HUES48 (cell line): ENCODE data around the gene SMYD3.

Experiments
- H3K27ac ChIP-seq: one replicate; pipeline ENCODE4 v1.7.0; 2013; ENCODE audit warnings: low read depth, low read length, inconsistent platforms
- H3K27me3 ChIP-seq: 2 replicates; pipeline ENCODE4 v1.6.1; 2013; ENCODE audit warnings: mild to moderate bottlenecking, low read length; ENCODE audit not compliant: control insufficient read depth, insufficient read depth
- H3K36me3 ChIP-seq: 2 replicates; pipeline ENCODE4 v1.6.1; 2013; ENCODE audit warnings: low read length; ENCODE audit not compliant: control insufficient read depth, insufficient read depth
- H3K4me1 ChIP-seq: 2 replicates; pipeline ENCODE4 v1.6.1; 2013; ENCODE audit warnings: mild to moderate bottlenecking, low read length; ENCODE audit not compliant: control insufficient read depth, insufficient read depth
- H3K4me3 ChIP-seq: 2 replicates; pipeline ENCODE4 v1.5.1; 2013; ENCODE audit warnings: mild to moderate bottlenecking, low read depth, low read length
- H3K9ac ChIP-seq: 2 replicates; pipeline ENCODE4 v1.6.1; 2013; ENCODE audit warnings: mild to moderate bottlenecking, low read depth, low read length, moderate library complexity
- H3K9me3 ChIP-seq: 2 replicates; pipeline ENCODE4 v1.6.1; 2013; ENCODE audit warnings: low read length; ENCODE audit not compliant: control insufficient read depth, insufficient read depth

Gene SMYD3

GRCh38 chr1:245988393-245989078 lies 518.5 kb downstream of the SMYD3 start:
- no peak overlapping the region for H3K4me3 ChIP-seq
- no peaks in the 10 kb centered on the region for H3K9me3 ChIP-seq
- H3K9ac ChIP-seq = no peak overlapping the region
- no peaks in the 10 kb centered on the region for H3K27me3 ChIP-seq
- 0 out of 2 replicates have a peak, but pooled peaks cover 7% of the 10 kb centered on the region for H3K4me1 ChIP-seq
- H3K36me3 ChIP-seq = no peaks in the 10 kb centered on the region
- no peak overlapping the region for H3K27ac ChIP-seq

GRCh38 chr1:245987997-245988392 lies 519.1 kb downstream of the SMYD3 start:
- H3K27me3 ChIP-seq = no peaks in the 10 kb centered on the region

GRCh38 chr1:245987577-245987976 lies 519.5 kb downstream of the SMYD3 start:
- no peak overlapping the region for H3K27ac ChIP-seq
- 0 out of 2 replicates have a peak, but pooled peaks cover 7% of the 10 kb centered on the region for H3K4me1 ChIP-seq
- no peak overlapping the region for H3K9ac ChIP-seq
- H3K4me3 ChIP-seq = no peak overlapping the region
- no peaks in the 10 kb centered on the region for H3K27me3 ChIP-seq
- H3K9me3 ChIP-seq = no peaks in the 10 kb centered on the region
- no peaks in the 10 kb centered on the region for H3K36me3 ChIP-seq

More at GRCh38 chr1:245987997-245988392, 519.1 kb downstream of the SMYD3 start:
- no peak overlapping the region for H3K27ac ChIP-seq
- H3K9me3 ChIP-seq = no peaks in the 10 kb centered on the region
- H3K4me3 ChIP-seq = no peak overlapping the region
- no peaks in the 10 kb centered on the region for H3K36me3 ChIP-seq
- H3K4me1 ChIP-seq = 0 out of 2 replicates have a peak, but pooled peaks cover 7% of the 10 kb centered on the region
- H3K9ac ChIP-seq = no peak overlapping the region

GRCh38 chr1:245987219-245987545 lies 519.9 kb downstream of the SMYD3 start:
- H3K9ac ChIP-seq = no peak overlapping the region
- no peak overlapping the region for H3K27ac ChIP-seq
- H3K4me3 ChIP-seq = no peak overlapping the region

GRCh38 chr1:245986404-245987218 lies 520.5 kb downstream of the SMYD3 start:
- no peaks in the 10 kb centered on the region for H3K27me3 ChIP-seq
- no peak overlapping the region for H3K27ac ChIP-seq
- H3K9ac ChIP-seq = no peak overlapping the region
- no peaks in the 10 kb centered on the region for H3K36me3 ChIP-seq
- H3K9me3 ChIP-seq = no peaks in the 10 kb centered on the region
- H3K4me1 ChIP-seq = 0 out of 2 replicates have a peak, but pooled peaks cover 7% of the 10 kb centered on the region
- no peak overlapping the region for H3K4me3 ChIP-seq

More at GRCh38 chr1:245987219-245987545, 519.9 kb downstream of the SMYD3 start:
- Histone ChIP-seq H3K4me1 (0 out of 2 replicates have a peak, but pooled peaks cover 7% of the 10 kb centered on the region), H3K9me3 (no peaks in the 10 kb centered on the region), H3K27me3 (no peaks in the 10 kb centered on the region), H3K36me3 (no peaks in the 10 kb centered on the region)

- H3K9ac ChIP-seq = no peak overlapping the region
- no peaks in the 10 kb centered on the region for H3K27me3 ChIP-seq
- H3K4me3 ChIP-seq = no peak overlapping the region
- 0 out of 2 replicates have a peak, but pooled peaks cover 7% of the 10 kb centered on the region for H3K4me1 ChIP-seq
- no peak overlapping the region for H3K27ac ChIP-seq
- no peaks in the 10 kb centered on the region for H3K36me3 ChIP-seq
- no peaks in the 10 kb centered on the region for H3K9me3 ChIP-seq
Observed at GRCh38 chr1:245984390-245985155, 522.5 kb downstream of the SMYD3 start.

- Histone ChIP-seq H3K36me3 (no peaks in the 10 kb centered on the region), H3K9me3 (no peaks in the 10 kb centered on the region), H3K27me3 (no peaks in the 10 kb centered on the region), H3K4me1 (0 out of 2 replicates have a peak, but pooled peaks cover 7% of the 10 kb centered on the region), H3K27ac (no peak overlapping the region), H3K9ac (no peak overlapping the region), H3K4me3 (no peak overlapping the region)
Observed at GRCh38 chr1:245983294-245983967, 523.6 kb downstream of the SMYD3 start.

GRCh38 chr1:245979589-245979988 lies 527.5 kb downstream of the SMYD3 start:
- no peaks in the 10 kb centered on the region for H3K9me3 ChIP-seq
- no peak overlapping the region for H3K27ac ChIP-seq
- H3K27me3 ChIP-seq = no peaks in the 10 kb centered on the region
- H3K9ac ChIP-seq = no peak overlapping the region
- H3K36me3 ChIP-seq = no peaks in the 10 kb centered on the region
- H3K4me3 ChIP-seq = no peak overlapping the region
- no peaks in the 10 kb centered on the region for H3K4me1 ChIP-seq

GRCh38 chr1:245978915-245979314 lies 528.2 kb downstream of the SMYD3 start:
- Histone ChIP-seq H3K9ac (no peak overlapping the region), H3K36me3 (no peaks in the 10 kb centered on the region), H3K27ac (no peak overlapping the region), H3K27me3 (no peaks in the 10 kb centered on the region), H3K4me1 (no peaks in the 10 kb centered on the region), H3K4me3 (no peak overlapping the region), H3K9me3 (no peaks in the 10 kb centered on the region)

GRCh38 chr1:245972476-245972875 lies 534.6 kb downstream of the SMYD3 start:
- Histone ChIP-seq H3K4me3 (no peak overlapping the region), H3K27me3 (no peaks in the 10 kb centered on the region), H3K36me3 (no peaks in the 10 kb centered on the region), H3K9me3 (no peaks in the 10 kb centered on the region), H3K4me1 (peaks cover 12% of the 10 kb centered on the region), H3K9ac (no peak overlapping the region), H3K27ac (no peak overlapping the region)
